Ishikawa (cell line): ENCODE data around the gene PROX2.

Experiments used
- TAF1 ChIP-seq: IDR thresholded peaks from 2 replicates; pipeline ENCODE4 v1.6.1; 2012; ENCODE audit warnings: low read depth, mild to moderate bottlenecking
- TEAD4 ChIP-seq: IDR thresholded peaks from 2 replicates; pipeline ENCODE4 v1.6.1; 2012

GRCh38 chr14:74918380-74918779 lies 42.4 kb upstream of the PROX2 start:
- no peak for TF ChIP-seq TEAD4
- TF ChIP-seq TAF1 = no peak
